ENCODE measurements around the gene SLC38A5. TPM values are rescaled to one million over a fixed set of nuclear protein-coding genes. Genes with fewer than 3 reads are reported as not detected.
"Not testable (repeated sequence)": the region's sequence is repeated elsewhere in the genome, so short reads cannot be mapped to it uniquely, and the experiment has no call there.

The SLC38A5 gene
- total RNA-seq: 1.3 TPM
- long read RNA-seq, partial matches to known transcripts: 0 of 1 reads
- long read RNA-seq, other reads (novel, unspliced or antisense): 1 of 1 reads

DNA sequence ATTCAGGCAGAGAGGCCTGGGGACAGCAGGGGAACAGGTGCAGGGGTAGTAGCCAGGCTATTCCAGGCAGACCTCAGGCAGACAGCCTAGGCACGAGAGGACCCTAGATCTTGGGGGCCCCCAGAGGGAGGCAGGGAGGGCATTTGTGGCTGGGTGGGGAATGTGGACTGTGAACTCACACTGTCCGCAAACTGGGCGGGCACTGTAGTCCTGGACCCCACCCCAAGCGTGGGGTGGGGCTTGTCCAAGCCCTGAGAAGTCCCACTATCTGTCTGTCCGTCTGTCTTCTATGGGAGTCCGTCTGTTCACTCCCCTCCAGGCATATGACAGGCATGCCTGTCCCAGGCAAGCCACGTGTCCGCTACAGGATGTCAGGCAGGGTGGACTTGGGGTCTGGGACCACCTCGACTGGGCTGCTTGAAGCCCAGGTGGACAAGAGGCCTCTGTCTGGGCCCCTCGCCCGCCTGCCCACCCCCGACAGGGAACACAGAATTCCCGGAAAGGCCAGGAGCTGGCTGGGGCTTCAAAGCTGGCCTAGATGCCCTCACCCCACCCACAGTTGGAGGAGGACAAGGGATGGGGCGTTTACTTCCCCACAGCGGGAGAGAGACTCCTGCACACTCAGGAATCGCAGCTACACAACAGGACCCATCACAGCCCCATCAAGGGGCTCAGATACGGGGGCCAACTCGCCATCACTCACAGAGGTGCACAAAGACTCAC, at the start of gene SLC38A5:
SLC38A5 (minus strand) TSS at position 151 of the 723 bp plus-strand sequence. CDS start 2,336 bp downstream, outside the sequence.
- ATAC-seq (ENCODE audit: poor library complexity): no peak
- no peak for DNase-seq
- intact Hi-C loops (cut with DNase I): no loop called here

DNA sequence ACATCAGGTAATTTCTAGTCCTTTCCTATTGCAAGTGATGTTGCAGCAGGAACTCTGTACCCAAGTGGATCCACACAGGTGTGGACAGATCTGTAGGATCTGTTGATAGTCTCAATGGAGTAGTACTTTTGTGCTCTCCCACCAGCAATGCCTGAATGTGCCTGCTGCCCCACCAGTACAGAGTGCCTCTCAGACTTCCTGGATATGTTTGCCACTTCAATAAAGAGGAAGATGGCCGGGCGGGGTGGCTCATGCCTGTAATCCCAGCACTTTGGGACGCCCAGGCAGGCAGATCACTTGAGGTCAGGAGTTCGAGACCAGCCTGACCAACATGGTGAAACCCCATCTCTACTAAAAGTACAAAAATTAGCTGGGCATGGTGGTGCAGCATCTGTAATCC, 49.4 kb upstream of the SLC38A5 start:
- DNase-seq; intact Hi-C loops (cut with DNase I); ATAC-seq (ENCODE audit: poor library complexity): not testable (repeated sequence)

DNA sequence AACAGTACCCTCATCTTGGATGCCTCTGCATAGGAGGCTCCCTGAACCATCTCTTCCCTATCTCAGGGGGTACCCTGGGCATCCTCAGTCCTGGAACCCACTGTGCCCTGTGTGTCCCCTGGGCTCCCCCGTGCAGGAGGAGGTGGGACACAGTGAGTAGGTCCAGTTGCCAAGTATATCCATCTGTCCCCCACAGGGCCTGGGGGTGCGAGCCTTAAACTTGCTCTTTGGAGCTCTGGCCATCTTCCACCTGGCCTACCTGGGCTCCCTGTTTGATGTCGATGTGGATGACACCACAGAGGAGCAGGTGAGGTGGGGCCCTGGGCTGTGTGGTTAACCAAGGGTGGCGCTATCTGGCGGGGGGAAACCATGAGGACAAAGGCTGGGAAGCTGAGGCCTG, 46.9 kb upstream of the SLC38A5 start:
- intact Hi-C loops (cut with DNase I): no loop called here
- DNase-seq: no peak
- no peak for ATAC-seq (ENCODE audit: poor library complexity)

DNA sequence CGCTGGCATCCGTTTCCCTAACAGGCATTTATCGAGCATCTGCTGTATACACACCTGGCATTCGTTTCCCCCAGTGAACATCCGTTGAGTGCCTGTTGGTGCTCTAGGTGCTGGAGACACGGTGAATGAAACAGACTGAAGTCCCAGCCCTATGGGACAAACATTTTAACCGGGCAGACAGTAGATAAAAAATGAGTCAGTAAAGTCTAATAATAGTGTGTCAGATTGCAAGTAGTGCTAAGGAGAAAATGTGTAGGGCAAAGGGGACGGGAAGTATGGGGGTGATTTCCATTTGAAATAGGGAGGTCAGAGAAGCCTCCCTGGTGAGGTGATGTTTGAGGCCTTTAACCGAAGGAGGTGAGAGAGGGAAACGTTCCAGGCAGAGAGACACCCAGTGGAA, 46.2 kb upstream of the SLC38A5 start:
- DNase-seq (no peak), ATAC-seq (ENCODE audit: poor library complexity) (peak; percentile 40)
- intact Hi-C loops (cut with DNase I): no loop called here

DNA sequence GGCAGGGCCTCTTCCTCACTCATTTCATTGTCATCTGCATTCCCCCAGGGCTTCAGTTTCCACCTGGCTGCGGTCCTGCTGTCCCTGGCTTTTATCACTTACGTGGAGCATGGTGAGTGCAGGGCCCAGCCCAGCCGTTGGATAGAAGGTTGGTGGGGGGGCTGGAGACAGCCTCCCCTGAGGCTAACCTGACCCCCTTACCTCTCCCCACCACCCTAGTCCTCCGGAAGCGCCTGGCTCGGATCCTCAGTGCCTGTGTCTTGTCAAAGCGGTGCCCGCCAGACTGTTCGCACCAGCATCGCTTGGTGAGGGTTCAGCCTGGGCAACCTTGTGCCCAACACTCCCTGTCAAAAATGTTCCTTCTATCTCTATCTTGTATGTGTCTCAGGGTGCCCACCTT, 45.8 kb upstream of the SLC38A5 start:
- DNase-seq (no peak), ATAC-seq (ENCODE audit: poor library complexity) (peak; percentile 34)
- intact Hi-C loops (cut with DNase I): no loop called here

DNA sequence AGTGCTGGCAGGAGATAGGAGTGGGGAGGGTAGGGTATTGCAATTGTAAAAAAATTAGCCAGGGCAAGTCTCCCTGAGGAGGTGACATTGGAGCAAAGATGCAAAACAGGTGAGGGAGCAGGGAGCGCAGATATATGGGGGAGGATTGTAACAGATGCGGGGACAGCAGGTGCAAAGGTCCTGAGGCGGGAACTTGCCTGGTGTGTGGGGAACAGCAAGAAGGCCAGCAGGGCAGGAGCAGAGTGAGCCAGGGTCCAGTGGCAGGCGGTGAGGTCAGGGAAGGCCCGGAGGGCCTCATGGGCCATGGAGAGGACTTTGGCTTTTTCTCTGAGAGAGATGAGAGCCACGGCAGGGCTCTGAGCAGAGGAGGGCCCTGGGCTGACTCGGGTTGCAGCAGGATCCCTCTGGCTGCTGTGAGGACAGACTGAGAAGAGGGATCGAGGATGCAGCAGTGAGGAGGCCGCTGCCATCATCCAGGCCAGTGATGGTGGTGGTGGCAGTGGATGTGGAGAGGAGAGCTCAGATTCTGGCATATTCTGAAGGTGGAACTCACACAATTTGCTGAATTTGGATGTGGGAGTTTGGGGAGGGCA, 44.9 kb upstream of the SLC38A5 start:
- ATAC-seq (ENCODE audit: poor library complexity): no peak
- intact Hi-C loops (cut with DNase I): no loop called here
- DNase-seq: no peak

DNA sequence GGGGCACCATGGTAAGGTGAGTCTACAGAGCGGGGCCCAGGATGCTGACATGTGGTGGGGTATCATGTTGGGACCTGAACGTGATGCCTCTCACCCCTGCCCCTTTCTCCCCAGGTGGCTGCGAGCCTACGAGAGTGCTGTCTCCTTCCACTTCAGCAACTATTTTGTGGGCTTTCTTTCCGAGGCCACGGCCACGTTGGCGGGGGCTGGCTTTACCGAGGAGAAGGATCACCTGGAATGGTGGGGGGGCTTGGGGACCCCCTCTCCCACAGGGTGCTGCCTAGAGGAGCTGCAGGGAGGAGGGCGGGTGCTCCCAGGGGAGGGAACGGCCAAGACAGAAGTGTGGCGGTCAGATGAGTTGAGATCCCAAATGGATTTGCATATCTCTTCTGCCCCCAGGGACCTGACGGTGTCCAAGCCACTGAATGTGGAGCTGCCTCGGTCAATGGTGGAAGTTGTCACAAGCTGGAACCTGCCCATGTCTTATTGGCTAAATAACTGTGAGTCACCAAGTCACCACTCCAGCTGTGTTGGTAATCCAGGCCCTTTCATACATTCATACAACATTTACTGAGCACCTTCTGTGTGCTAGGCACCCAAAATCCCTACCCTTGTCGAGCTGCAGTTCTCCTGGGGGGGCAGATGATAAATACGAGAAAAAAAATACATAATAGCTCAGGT, 44.2 kb upstream of the SLC38A5 start:
- intact Hi-C loops (cut with DNase I): no loop called here
- DNase-seq: no peak
- ATAC-seq (ENCODE audit: poor library complexity): no peak

DNA sequence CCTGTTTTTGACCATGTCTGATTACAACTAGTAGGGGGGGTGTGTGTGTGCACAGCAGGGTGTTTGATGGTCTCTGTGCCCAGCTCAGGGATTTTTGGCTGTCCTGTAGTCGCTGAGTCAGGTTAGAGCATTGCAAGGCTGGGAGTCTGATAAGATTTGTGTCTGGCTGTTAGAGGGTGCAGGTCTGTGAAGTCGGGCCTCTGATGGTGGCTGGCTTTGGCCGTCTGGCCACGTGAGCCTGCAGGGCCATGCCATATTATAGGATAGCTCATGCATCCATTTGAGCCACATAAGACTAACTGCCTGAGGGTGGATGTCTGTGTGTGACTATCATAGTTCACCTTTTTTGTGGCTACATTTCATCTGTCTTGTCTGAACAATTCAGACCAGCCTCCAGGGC, 43.6 kb upstream of the SLC38A5 start:
- ATAC-seq (ENCODE audit: poor library complexity) (no peak), DNase-seq (no peak)
- intact Hi-C loops (cut with DNase I): no loop called here

DNA sequence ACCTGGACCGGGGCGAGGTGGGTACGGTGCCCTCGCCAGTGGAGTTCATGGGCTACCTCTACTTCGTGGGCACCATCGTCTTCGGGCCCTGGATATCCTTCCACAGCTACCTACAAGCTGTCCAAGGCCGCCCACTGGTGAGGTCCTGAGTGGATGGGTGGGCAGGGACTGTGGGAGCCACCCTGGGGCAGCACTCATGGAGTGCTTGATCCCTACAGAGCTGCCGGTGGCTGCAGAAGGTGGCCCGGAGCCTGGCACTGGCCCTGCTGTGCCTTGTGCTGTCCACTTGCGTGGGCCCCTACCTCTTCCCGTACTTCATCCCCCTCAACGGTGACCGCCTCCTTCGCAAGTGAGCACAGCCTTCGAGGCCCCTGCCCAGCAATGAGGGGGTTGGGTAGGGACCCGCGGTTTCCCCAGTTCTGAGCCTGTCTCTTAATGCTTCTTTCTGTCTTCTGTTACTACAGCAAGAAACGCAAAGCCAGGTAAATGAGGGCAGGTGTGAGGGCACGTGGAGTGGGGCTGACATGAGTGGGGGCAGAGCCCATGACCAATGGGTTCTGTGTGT, 42.4 kb upstream of the SLC38A5 start:
- intact Hi-C loops (cut with DNase I): no loop called here
- ATAC-seq (ENCODE audit: poor library complexity) (no peak), DNase-seq (no peak)

DNA sequence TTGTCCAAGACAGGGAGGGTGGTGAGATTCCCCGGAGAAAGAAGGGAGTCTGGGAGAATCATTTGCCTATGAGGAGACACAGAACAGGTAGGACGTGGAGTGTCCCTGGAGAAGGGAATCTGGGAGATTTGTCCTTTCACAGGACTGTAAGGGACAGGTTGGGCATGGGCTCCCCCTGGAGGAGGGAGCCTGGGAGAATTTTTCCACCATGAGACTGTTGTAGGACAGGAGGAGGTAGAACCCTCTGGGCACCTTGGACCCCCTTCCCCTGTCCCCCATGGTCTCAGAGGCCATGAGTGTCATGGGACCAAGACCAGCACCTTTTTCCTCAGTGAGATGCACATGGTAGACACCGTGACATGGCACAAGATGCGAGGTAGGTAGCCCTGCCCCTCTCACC, 41.5 kb upstream of the SLC38A5 start:
- intact Hi-C loops (cut with DNase I): no loop called here
- DNase-seq (no peak), ATAC-seq (ENCODE audit: poor library complexity) (no peak)

DNA sequence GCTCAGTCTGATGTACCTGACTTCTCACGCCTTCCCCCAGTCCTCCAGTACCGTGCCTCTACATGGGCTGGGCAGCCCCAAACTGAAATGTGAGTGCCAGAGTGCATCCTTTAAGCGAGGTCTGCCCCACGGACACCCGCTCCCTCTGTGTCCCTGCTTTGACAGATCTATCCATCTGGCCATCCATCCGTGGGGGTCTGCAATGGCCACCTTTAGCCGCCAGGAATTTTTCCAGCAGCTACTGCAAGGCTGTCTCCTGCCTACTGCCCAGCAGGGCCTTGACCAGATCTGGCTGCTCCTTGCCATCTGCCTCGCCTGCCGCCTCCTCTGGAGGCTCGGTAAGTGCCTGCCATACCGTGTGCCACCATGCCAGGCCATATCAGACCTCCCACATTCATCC, 39.6 kb upstream of the SLC38A5 start:
- ATAC-seq (ENCODE audit: poor library complexity) (no peak), DNase-seq (no peak)
- intact Hi-C loops (cut with DNase I): no loop called here

DNA sequence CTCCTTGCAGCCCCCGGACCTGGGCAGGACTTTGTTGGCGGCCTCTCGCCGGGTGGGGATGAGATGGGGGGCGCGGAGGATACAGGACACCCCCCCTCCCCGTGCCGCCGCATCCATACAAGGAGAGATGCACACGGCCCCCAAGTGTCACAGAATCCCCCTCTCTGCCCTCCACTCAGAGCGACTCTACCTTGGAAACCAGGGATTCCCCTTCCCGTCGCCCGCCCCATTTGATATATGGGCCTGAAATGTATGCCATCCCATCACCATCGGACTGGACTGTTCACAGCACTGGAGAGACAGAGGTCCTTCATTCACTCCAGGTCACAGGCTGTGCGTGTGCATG, 39.2 kb upstream of the SLC38A5 start:
- intact Hi-C loops (cut with DNase I): no loop called here
- DNase-seq: no peak
- peak; percentile 8 for ATAC-seq (ENCODE audit: poor library complexity)

DNA sequence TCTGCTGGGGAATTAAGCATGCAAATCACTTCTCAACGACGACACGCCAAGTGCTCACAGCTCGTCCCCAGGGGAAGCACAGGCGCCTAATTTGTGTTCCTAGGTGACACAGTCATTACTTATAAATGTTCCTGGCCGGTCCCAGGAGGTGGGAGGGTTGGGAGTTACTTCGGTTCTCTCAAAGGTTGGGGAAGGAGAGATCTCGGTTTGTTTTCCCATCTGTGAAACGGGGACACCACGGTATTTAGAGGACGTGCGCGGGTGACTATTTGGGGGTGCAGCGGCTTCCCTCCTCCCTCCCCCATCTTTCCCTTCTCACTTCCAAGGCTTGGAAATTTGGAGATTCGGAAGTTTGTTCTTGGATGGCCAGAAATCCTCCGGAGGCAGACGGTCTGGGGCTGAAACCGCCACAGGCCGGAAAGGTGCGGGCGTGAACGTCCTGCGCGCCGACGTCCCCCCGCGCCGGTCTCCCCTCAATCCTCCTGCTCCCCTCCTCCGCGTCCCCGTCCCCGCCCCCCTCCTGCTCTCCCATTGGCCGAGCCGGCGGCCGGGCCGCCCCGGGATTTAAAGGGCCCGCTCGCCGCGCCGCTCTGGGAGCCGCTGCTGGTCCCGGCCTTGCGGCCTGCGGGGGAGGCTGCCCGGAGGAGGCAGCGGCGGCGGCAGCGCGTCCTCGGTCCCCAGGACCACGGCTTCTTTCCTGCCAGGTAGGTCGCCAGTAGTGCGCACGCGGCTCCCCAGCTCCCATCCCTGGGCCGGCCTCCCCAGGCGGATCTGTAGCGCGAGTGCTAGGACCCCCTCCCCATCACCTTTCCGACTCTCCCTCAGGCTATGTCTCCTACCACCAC, 38.6 kb upstream of the SLC38A5 start, which contains the start of gene PORCN:
PORCN (plus strand) TSS at position 593 of the 845 bp plus-strand sequence. CDS start 829 bp downstream, outside the sequence.
- ATAC-seq (ENCODE audit: poor library complexity) (peak; percentile 98), DNase-seq (peak; percentile 89)
- intact Hi-C loops (cut with DNase I): no loop called here

DNA sequence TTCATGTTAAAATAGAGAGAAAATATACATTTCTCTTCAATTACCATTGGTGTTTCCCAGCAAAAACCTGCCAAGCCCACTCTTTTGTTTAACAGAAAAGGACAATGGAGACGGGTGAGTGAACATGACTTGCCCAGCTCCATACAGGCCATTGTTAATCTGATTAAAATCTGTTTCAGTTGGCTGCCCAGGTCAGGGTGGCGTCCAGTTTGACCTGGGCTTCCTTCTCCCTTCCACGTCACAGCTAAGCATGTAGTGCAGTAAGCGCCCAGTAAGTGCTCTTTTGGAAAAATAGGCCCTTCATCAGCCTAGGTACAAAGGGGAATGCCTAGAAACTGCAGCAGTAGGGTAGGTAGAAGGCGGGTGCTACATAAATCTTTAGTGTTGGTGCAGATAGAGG, 37.2 kb upstream of the SLC38A5 start:
- DNase-seq (no peak), ATAC-seq (ENCODE audit: poor library complexity) (no peak)
- intact Hi-C loops (cut with DNase I): no loop called here

DNA sequence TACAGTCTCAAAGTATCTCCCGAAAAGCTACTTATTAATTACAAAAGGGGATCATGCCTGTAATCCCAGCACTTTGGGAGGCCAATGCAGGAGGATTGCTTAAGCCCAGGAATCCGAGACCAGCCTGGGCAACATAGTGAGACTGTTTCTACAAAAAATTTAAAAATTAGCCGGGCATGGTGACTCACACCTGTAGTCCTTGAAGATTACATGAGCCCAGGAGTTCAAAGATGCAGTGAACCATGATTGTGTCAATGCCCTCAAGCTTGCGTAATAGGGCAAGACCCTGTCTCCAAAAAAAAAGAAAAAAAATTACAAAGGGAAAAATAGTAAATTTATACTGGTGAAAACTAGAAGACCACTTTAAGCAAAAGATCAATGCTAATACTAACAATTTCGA, 35.4 kb upstream of the SLC38A5 start:
- ATAC-seq (ENCODE audit: poor library complexity) (no peak), DNase-seq (no peak)
- intact Hi-C loops (cut with DNase I): no loop called here

DNA sequence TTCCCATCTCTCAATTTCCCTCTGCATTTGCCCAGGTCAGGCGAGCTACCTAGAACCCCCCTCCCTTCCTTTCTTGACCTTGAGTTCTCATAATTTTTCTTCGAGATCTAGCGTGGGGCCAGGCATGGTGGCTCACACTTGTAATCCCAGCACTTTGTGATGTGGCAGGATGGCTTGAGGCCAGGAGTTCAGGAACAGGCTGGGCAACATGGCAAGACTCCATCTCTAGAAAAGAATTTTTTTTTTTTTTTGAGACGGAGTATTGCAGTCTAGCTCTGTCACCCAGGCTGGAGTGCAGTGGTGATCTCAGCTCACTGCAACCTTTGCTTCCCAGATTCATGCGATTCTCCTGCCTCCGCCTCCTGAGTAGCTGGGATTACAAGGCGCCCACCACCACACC, 34.2 kb upstream of the SLC38A5 start:
- no peak for DNase-seq
- no peak for ATAC-seq (ENCODE audit: poor library complexity)

DNA sequence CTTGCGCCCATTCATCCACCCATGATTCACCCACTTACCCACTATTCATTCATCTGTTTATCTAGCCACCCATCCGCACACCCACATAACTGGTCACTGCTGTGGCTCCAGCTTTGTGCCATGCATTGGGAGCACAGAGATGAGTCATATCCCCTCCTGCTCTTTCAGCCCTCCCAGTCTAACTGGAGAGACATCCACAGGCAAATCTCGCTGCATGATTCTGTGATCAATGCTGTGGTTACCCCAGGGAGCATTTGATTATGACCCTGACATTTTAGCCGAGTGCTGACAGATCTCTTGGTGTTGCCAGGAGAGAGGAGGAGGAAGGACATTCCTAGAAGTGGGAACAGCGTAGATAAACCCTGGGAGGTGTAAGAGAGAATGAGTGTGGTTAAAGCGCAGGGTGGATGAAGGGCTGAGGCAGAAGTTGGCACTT, 28.3 kb upstream of the SLC38A5 start:
- ATAC-seq (ENCODE audit: poor library complexity): no peak
- no peak for DNase-seq
- intact Hi-C loops (cut with DNase I): no loop called here

More for the DNA sequence above, 34.2 kb upstream of the SLC38A5 start:
- intact Hi-C loops (cut with DNase I): no loop called here

DNA sequence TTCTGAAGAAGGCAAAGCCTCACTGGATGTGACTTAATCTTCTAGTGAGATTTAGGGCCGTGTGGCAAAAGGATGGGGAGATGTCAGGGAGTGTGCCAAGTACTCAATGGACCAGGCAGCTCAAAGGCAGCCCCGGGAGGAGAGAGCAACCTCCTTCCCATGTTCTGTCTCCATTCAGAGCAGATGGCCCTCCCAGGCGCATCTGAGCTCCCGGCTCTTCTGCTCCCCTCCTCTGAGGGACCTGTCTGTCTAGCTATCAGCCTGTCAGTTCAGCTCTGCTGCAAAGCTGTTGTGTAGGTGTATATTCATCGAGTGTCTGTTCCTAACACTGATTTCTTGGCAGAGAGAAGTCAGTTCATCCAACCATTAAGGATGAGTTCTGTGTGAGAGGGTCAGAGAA, 27.8 kb upstream of the SLC38A5 start:
- DNase-seq: no peak
- ATAC-seq (ENCODE audit: poor library complexity): no peak
- intact Hi-C loops (cut with DNase I): no loop called here

DNA sequence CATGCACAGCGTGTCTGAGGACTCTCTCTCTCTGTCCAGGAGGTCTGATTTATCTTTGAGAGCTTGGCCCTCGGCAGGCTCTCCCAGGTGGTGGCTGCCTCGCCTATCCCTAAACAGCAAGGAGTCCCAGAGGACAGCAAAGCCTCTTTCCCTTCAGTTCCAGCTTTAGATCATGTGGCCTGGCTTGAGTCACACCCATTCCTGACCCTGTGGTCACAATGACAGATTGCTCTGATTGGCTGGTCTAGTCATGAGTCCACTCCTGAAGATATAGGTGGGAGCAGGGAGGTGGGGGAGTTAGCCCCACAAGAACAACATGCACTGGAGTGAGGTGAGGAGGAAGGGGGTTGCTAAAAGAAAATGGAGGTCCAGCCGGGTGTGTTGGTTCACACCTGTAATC, 26.6 kb upstream of the SLC38A5 start:
- no peak for ATAC-seq (ENCODE audit: poor library complexity)
- intact Hi-C loops (cut with DNase I): no loop called here
- DNase-seq: no peak
